ENCODE results near the gene CPAMD8.

DNA sequence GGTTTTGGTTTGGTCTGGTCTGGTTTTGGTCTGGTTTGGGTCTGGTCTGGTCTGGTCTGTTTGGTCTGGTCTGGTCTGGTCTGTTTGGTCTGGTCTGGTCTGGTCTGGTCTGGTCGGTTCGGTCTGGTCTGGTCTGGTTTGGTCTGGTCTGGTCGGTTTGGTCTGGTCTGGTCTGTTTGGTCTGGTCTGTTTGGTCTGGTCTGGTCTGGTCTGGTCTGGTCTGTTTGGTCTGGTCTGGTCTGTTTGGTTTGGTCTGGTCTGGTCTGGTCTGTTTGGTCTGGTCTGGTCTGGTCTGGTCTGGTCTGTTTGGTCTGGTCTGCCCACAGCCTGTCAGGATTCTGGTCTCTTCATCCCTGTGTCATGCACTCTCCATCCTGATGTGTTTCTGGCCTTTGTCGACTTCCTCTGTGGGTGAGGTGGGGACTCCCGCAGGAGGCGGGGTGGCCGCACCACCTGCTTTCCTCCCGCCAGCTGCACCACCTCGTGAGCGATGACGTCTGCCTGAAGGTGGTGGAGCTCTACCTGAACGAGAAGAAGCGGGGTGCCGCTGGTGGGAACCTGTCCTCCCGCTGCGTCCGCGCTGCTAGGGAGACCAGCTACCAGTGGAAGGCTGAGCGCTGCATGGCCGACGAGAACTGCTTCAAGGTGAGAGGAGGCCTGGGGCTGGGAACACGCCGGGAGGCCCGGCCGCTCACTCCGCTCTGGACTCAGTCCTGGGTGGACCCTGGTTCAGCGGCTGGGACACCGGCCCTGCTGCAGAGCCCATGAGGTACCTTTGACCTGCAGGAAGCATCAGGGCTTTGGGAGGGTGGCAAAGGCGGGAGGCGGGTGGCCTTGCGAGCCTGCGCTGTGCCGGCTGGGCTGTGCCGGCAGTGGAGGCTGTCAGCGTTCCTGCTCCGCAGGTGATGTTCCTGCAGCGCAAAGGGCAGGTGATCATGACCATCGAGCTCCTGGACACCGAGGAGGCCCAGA is 150.7 kb downstream of the CPAMD8 start:
- TF ChIP-seq EZH2phosphoT487 (IDR thresholded peaks at IDR 0.05; ENCODE audit: borderline replicate concordance, low read length) = no peak
- TF ChIP-seq, protein P1, sequence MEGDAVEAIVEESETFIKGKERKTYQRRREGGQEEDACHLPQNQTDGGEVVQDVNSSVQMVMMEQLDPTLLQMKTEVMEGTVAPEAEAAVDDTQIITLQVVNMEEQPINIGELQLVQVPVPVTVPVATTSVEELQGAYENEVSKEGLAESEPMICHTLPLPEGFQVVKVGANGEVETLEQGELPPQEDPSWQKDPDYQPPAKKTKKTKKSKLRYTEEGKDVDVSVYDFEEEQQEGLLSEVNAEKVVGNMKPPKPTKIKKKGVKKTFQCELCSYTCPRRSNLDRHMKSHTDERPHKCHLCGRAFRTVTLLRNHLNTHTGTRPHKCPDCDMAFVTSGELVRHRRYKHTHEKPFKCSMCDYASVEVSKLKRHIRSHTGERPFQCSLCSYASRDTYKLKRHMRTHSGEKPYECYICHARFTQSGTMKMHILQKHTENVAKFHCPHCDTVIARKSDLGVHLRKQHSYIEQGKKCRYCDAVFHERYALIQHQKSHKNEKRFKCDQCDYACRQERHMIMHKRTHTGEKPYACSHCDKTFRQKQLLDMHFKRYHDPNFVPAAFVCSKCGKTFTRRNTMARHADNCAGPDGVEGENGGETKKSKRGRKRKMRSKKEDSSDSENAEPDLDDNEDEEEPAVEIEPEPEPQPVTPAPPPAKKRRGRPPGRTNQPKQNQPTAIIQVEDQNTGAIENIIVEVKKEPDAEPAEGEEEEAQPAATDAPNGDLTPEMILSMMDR (conservative IDR thresholded peaks at IDR 0.05; ENCODE audit: low read depth, low read length) = no peak
- no peak for TF ChIP-seq EZH2 (IDR thresholded peaks at IDR 0.05; ENCODE audit: low read length, unreplicated experiment)

Data from PC-3 (cell line).